Mucosa of descending colon (tissue), 3 donors: ENCODE results near the gene OPCML. TPM values are rescaled to one million over a fixed set of nuclear protein-coding genes. Genes with fewer than 3 reads are reported as not detected.

Experiments used
- ATAC-seq: fragments of 200-7000 bp; cut with Tn5 transposase; one replicate; pipeline ENCODE4 v1.9.1; 2020; ENCODE audit warnings: mild to moderate bottlenecking, moderate library complexity
- DNase-seq, 3 donors: peaks; one replicate each; pipeline ENCODE4 v3.0.0-alpha.2; 2020
- H3K36me3 ChIP-seq: fragments of 200-600 bp; one replicate; pipeline ENCODE4 v1.8.0; 2021; ENCODE audit warnings: low read depth, mild to moderate bottlenecking
- H3K4me1 ChIP-seq: fragments of 200-600 bp; one replicate; pipeline ENCODE4 v1.8.0; 2021; ENCODE audit warnings: low read depth, mild to moderate bottlenecking
- H3K4me3 ChIP-seq: fragments of 200-600 bp; one replicate; pipeline ENCODE4 v1.8.0; 2021; ENCODE audit warnings: mild to moderate bottlenecking
- H3K9me3 ChIP-seq: fragments of 200-600 bp; one replicate; pipeline ENCODE4 v1.8.0; 2021; ENCODE audit warnings: mild to moderate bottlenecking
- intact Hi-C, 2 donors: fragments of 100-400 bp; cut with DNase I in 1 of 2; cut with micrococcal nuclease in 1 of 2; formaldehyde crosslinking; loops; one replicate each; pipeline versions ENCODE4 v1.11.0 to v1.11.1; 2022; cut with DNase I, micrococcal nuclease
- total RNA-seq, 3 donors: library from RNA; stranded (reverse); fragmentation: NEBNext Ultra II Directional in 2 of 3; extraction: Animal tissue kit (Norgen Biotek cat#: 25700) in 2 of 3; gene quantifications; one replicate each; pipeline versions ENCODE4 v1.2.1 to v1.2.4, GENCODE V29; 2021 to 2023
- TF ChIP-seq, protein P1 (sequence below): fragments of 200-600 bp; IDR thresholded peaks from one replicate; pipeline ENCODE4 v1.8.0; 2022; ENCODE audit warnings: antibody characterized with exemption, mild to moderate bottlenecking
- donor health status: DM: no; HTN: no; CAD: no; lungs with moderate emphysema.
- donor health status: DM: no; HTN: no; CAD: no.
- donor health status: DM: no; HTN: yes; CAD: no.

Gene OPCML
- total RNA-seq, 3 donors from 2014 or later = 0.10 to 0.47 TPM; not detected in 1

DNA sequence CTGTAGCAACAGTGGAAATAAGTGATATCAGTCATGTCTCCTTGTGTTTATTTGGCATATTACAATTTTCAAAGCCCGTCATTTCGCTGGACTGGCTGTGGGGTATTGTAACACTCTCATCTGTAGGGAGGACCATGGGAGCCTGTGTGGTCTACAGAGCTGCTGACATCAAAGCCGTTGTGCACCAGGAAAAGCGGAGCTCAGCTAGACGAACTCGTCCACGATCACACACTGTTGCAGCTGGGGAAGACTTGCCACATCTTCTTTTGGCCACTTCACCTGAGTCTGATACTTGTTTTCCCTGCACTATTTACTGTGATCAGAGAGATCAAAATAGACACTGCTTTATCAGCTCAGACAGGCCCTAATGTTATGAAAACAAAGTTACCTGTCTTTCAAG, 741.3 kb downstream of the OPCML start:
- H3K36me3 ChIP-seq = no peaks in the 10 kb centered on the region
- intact Hi-C loops = no loop called here

DNA sequence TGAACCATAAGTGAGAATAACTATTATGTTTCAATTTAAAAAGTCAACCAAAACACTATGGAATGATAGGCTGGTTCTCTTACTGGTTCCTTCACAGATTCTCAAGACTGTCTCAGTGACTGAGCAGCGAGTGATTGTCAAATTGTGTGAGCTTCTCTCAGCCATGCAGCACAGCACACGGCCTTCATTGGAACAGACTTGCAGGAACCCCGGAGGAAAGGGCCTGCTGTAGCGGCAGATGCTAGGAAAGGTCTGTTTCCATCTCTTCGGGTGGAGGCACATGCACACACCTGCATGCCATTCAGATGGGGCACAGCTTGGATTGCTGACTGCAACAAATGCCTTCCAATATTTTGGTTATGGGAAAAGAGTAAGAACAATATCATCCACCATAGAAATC, 741.8 kb downstream of the OPCML start:
- H3K4me1 ChIP-seq = no peaks in the 10 kb centered on the region
- intact Hi-C loops = no loop called here
- H3K9me3 ChIP-seq = peaks cover 5% of the 10 kb centered on the region
- no peak overlapping the region for H3K4me3 ChIP-seq
- ATAC-seq (no peak), DNase-seq (no peak)
- no peaks in the 10 kb centered on the region for H3K36me3 ChIP-seq
- TF ChIP-seq, protein P1, sequence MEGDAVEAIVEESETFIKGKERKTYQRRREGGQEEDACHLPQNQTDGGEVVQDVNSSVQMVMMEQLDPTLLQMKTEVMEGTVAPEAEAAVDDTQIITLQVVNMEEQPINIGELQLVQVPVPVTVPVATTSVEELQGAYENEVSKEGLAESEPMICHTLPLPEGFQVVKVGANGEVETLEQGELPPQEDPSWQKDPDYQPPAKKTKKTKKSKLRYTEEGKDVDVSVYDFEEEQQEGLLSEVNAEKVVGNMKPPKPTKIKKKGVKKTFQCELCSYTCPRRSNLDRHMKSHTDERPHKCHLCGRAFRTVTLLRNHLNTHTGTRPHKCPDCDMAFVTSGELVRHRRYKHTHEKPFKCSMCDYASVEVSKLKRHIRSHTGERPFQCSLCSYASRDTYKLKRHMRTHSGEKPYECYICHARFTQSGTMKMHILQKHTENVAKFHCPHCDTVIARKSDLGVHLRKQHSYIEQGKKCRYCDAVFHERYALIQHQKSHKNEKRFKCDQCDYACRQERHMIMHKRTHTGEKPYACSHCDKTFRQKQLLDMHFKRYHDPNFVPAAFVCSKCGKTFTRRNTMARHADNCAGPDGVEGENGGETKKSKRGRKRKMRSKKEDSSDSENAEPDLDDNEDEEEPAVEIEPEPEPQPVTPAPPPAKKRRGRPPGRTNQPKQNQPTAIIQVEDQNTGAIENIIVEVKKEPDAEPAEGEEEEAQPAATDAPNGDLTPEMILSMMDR = no peak

More for the DNA sequence above, 741.3 kb downstream of the OPCML start:
- DNase-seq (no peak), ATAC-seq (no peak)
- H3K4me3 ChIP-seq = no peak overlapping the region
- no peaks in the 10 kb centered on the region for H3K4me1 ChIP-seq
- TF ChIP-seq, protein P1 = no peak
- peaks cover 5% of the 10 kb centered on the region for H3K9me3 ChIP-seq

DNA sequence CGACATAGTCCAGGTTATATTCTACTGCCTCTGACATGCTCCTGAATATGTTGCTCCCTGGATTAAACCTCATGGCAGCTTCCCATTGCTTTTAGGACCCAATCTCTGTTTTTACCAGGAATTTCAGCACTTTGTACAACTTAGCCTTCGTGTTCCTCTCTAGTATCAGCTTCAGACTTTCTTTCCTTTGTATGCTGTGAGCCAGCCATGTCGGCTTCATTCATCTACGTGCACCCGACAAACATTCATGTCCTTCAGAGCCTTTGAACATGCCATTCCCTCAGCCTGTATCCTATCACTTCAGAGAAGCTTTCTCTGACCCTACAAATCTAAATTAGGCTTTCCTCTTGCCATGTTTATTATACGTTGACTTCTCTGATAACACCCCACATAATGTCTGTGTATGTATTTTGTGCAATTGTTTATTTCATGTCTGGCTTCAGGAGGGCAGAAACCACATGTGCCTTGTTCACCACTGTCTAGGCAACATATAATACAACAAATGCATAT, 743.4 kb downstream of the OPCML start:
- Histone ChIP-seq H3K4me3 (no peak overlapping the region), H3K9me3 (peaks cover 5% of the 10 kb centered on the region), H3K4me1 (no peaks in the 10 kb centered on the region), H3K36me3 (no peaks in the 10 kb centered on the region)
- TF ChIP-seq, protein P1 = no peak
- no peak for DNase-seq
- ATAC-seq = no peak
- intact Hi-C loops = no loop called here

DNA sequence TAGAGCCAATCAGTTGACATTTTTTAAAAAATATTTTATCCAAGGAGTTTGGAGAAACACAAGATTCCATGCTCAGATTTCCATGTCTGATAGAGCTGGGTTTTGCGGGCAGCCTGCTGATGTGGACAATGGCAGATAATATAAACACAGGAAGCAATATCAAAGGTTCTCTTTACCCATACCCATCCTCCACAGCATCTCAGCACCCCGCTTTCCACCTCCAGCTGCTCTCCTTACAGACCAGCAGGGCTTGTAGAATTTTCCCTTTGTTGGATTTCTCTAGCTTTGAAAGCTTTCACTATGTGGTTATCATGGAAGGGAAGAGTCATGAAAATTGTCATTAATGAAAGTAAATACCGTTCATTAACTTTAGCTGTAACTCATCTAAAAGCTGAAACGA, 746.4 kb downstream of the OPCML start:
- intact Hi-C loops = no loop called here
- no peak for ATAC-seq
- H3K36me3 ChIP-seq = no peaks in the 10 kb centered on the region
- H3K4me1 ChIP-seq = no peaks in the 10 kb centered on the region
- TF ChIP-seq, protein P1 = no peak
- H3K4me3 ChIP-seq = no peak overlapping the region
- DNase-seq = no peak
- peaks cover 3% of the 10 kb centered on the region for H3K9me3 ChIP-seq

DNA sequence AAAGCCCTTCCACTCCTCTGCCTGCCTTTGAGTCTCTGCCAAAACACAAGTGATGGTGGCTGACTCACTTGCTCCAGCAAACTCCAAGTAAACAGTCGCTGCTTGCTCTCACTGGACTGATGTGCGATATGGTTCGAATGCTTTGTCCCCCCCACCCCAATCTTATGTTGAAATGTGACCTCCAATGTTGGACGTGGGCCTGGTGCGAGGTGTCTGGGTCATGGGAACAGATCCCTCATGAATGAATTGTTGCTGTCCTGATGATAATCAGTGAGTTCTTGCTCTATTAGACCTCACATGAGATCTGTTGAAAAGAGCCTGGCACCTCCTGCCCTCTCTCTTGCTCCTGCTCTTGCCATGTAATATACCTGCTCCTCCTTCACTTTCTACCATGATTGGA, 747.9 kb downstream of the OPCML start:
- no peak for DNase-seq
- Histone ChIP-seq H3K36me3 (no peaks in the 10 kb centered on the region), H3K4me1 (no peaks in the 10 kb centered on the region), H3K9me3 (peaks cover 12% of the 10 kb centered on the region), H3K4me3 (no peak overlapping the region)
- no peak for ATAC-seq
- intact Hi-C loops = no loop called here
- TF ChIP-seq, protein P1 = no peak

DNA sequence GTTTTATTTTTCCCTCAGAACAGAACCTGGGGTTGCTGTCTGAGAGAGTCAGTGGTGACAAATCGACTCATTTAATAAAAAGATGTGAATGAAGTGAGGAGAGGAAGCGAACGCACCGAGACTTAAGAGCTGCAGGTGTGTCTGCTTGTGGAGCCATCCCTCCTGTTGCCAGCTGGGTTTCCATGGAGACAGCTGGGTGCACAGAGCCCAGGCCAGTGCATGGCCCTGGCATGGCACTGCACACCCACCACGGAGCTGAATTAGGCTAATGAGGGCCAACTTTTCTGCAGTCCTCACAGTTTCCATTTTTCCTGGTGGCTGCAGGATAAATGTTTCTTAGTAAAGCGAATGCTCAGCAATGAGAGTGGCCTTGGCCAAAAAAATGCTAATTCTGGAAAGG, 750.2 kb downstream of the OPCML start:
- TF ChIP-seq, protein P1 = no peak
- ATAC-seq (no peak), DNase-seq (no peak)
- Histone ChIP-seq H3K4me1 (no peaks in the 10 kb centered on the region), H3K36me3 (no peaks in the 10 kb centered on the region), H3K9me3 (peaks cover 12% of the 10 kb centered on the region), H3K4me3 (no peak overlapping the region)
- intact Hi-C loops = no loop called here
